Cardiac septum (tissue), 1 donor: ENCODE data around the gene FGD2. TPM values are rescaled to one million over a fixed set of nuclear protein-coding genes. Genes with fewer than 3 reads are reported as not detected.

Experiments
- DNase-seq: peaks from one replicate; pipeline ENCODE4 v3.0.0-alpha.2; 2020; ENCODE audit warnings: low spot score
- intact Hi-C: fragments of 100-400 bp; cut with DNase I; formaldehyde crosslinking; loops from one replicate; pipeline ENCODE4 v1.14.0; 2022
- total RNA-seq: library from RNA; stranded (reverse); fragmentation: NEBNext Ultra II Directional; extraction: Animal tissue kit (Norgen Biotek cat#: 25700); gene quantifications from one replicate; pipeline ENCODE4 v1.2.1, GENCODE V29; 2021
- donor health status: DM: no; HTN: no; CAD: no.

FGD2 gene
- total RNA-seq, 1 donor from 2014 or later, result 2.3 TPM

- DNase-seq, result no peak
- intact Hi-C loops, result no loop called here
Measured at GRCh38 chr6:36969988-36970891, 35.2 kb upstream of the FGD2 start.

- DNase-seq, result no peak
- intact Hi-C loops, result no loop called here
Measured at GRCh38 chr6:36970892-36971842, 34.3 kb upstream of the FGD2 start.

- DNase-seq, result no peak
- intact Hi-C loops, result no loop called here
Measured at GRCh38 chr6:36971921-36972673, 33.4 kb upstream of the FGD2 start.

GRCh38 chr6:36973190-36973589 lies 32.3 kb upstream of the FGD2 start:
- DNase-seq, result no peak
- intact Hi-C loops, result no loop called here

- DNase-seq, result no peak
- intact Hi-C loops, result no loop called here
Measured at GRCh38 chr6:36973647-36974046, 31.8 kb upstream of the FGD2 start.

- DNase-seq, result no peak
- intact Hi-C loops, result loop anchor here (5.0 kb wide), 2 partner anchors 68 to 208 kb away; no protein-coding TSS in a partner anchor
Measured at GRCh38 chr6:36975231-36976006, 30.0 kb upstream of the FGD2 start.

- intact Hi-C loops, result loop anchor here (5.0 kb wide), 2 partner anchors 69 to 209 kb away; no protein-coding TSS in a partner anchor
- DNase-seq, result no peak
Measured at GRCh38 chr6:36976007-36976264, 29.5 kb upstream of the FGD2 start.

GRCh38 chr6:36976509-36976908 lies 28.9 kb upstream of the FGD2 start:
- no peak for DNase-seq
- intact Hi-C loops, result loop anchor here (5.0 kb wide), 2 partner anchors 69 to 209 kb away; no protein-coding TSS in a partner anchor

GRCh38 chr6:36976931-36977330 lies 28.5 kb upstream of the FGD2 start:
- DNase-seq, result no peak
- intact Hi-C loops, result loop anchor here (5.0 kb wide), 2 partner anchors 70 to 210 kb away; no protein-coding TSS in a partner anchor

- DNase-seq, result no peak
- intact Hi-C loops, result loop anchor here (5.0 kb wide), 2 partner anchors 70 to 210 kb away; no protein-coding TSS in a partner anchor
Measured at GRCh38 chr6:36977470-36977941, 27.9 kb upstream of the FGD2 start.

GRCh38 chr6:36978421-36979346 lies 26.8 kb upstream of the FGD2 start:
- no peak for DNase-seq
- intact Hi-C loops, result loop anchor here (5.0 kb wide), 2 partner anchors 71 to 211 kb away; no protein-coding TSS in a partner anchor

- no peak for DNase-seq
- intact Hi-C loops, result loop anchor here (5.0 kb wide), 2 partner anchors 72 to 212 kb away; no protein-coding TSS in a partner anchor
Measured at GRCh38 chr6:36979347-36979742, 26.1 kb upstream of the FGD2 start.

- no peak for DNase-seq
- intact Hi-C loops, result loop anchor here (2.0 kb wide), 1 partner anchor 95 kb away; the partner anchor contains the start of gene C6orf89
Measured at GRCh38 chr6:36980129-36980528, 25.3 kb upstream of the FGD2 start.

- DNase-seq, result no peak
- intact Hi-C loops, result loop anchor here (2.0 kb wide), 1 partner anchor 96 kb away; the partner anchor contains the start of gene C6orf89
Measured at GRCh38 chr6:36980876-36981619, 24.4 kb upstream of the FGD2 start.

- DNase-seq, result no peak
- intact Hi-C loops, result no loop called here
Measured at GRCh38 chr6:36983538-36983937, 21.9 kb upstream of the FGD2 start.

GRCh38 chr6:36984581-36985416 lies 20.7 kb upstream of the FGD2 start:
- intact Hi-C loops, result no loop called here
- no peak for DNase-seq
